Measurements from ENCODE around the gene UGT1A8. TPM values are rescaled to one million over a fixed set of nuclear protein-coding genes. Genes with fewer than 3 reads are reported as not detected.

UGT1A8 gene
- total and polyA plus RNA-seq, 2 donors (not counting 3 experiments of a cell fraction or from before 2014, with no cell fraction given) = not detected

DNA sequence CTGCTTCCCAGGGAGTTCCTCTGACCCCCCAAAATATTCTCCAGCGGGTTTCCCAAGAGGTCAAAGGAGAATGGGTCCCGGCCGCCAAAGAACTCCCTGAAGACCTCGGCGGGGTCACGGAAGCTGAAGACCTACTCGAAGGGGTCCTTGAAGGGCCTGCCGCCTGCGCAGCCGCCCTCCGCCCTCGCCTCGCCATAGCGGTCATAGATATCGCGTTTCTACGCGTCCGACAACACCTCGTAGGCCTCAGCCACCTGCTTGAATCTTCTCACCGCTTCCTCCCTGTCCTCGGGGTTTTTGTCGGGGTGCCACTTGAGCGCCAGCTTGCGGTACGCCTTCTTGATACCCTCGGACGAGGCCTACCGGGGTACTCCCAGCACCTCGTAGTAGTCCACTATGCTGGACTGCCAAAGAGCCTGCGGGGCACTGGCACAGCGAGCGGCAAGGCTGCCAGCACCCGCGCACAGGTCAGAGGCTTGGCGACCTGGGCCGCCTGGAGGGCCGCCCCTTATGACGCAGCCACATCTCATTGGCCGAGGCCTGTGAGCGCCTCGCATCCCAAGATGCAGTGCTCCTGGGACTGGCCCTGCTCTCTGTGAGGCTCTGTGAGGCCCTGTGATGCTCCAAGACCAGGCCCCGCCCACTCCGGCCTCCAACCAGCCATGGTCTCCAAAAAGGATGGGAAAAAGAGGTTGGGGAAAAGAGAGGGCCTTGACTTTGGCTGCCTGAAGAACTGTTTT is 137.6 kb downstream of the UGT1A8 start:
- BruUV-seq (replicated peaks) = no TSS peak
- H4K20me1 ChIP-seq (replicated peaks; ENCODE audit: control insufficient read depth, extremely low read depth, insufficient read depth, low read length) = no peaks in the 10 kb centered on the region
- no peak for FAIRE-seq
- no peaks in the 10 kb centered on the region for H3K4me1 ChIP-seq (ENCODE audit: control insufficient read depth, extremely low read depth, insufficient read depth, low read length)
- POLR2A ChIA-PET = no interaction called here
- TF ChIP-seq POLR2A (IDR thresholded peaks at IDR 0.05; ENCODE audit: low read depth, low read length) (no peak), GATA2 (IDR thresholded peaks at IDR 0.05; ENCODE audit: insufficient read depth, insufficient read length, low read depth, low read length) (no peak), FOS (IDR thresholded peaks at IDR 0.05; ENCODE audit: borderline replicate concordance, insufficient read depth, low read length) (no peak), EZH2 (IDR thresholded peaks at IDR 0.05; ENCODE audit: borderline replicate concordance, low read depth, low read length, severe bottlenecking) (no peak), JUN (IDR thresholded peaks at IDR 0.05; ENCODE audit: borderline replicate concordance, insufficient read depth, insufficient read length, low read depth) (no peak), POLR2AphosphoS5 (IDR thresholded peaks at IDR 0.05; ENCODE audit: insufficient read depth, low read depth, low read length) (no peak), MYC (IDR thresholded peaks at IDR 0.05; ENCODE audit: low read depth, low read length) (no peak)
- TF ChIP-seq, protein P1, sequence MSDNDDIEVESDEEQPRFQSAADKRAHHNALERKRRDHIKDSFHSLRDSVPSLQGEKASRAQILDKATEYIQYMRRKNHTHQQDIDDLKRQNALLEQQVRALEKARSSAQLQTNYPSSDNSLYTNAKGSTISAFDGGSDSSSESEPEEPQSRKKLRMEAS (IDR thresholded peaks at IDR 0.05; ENCODE audit: insufficient read depth, insufficient read length) = no peak
- TF ChIP-seq, protein P2, sequence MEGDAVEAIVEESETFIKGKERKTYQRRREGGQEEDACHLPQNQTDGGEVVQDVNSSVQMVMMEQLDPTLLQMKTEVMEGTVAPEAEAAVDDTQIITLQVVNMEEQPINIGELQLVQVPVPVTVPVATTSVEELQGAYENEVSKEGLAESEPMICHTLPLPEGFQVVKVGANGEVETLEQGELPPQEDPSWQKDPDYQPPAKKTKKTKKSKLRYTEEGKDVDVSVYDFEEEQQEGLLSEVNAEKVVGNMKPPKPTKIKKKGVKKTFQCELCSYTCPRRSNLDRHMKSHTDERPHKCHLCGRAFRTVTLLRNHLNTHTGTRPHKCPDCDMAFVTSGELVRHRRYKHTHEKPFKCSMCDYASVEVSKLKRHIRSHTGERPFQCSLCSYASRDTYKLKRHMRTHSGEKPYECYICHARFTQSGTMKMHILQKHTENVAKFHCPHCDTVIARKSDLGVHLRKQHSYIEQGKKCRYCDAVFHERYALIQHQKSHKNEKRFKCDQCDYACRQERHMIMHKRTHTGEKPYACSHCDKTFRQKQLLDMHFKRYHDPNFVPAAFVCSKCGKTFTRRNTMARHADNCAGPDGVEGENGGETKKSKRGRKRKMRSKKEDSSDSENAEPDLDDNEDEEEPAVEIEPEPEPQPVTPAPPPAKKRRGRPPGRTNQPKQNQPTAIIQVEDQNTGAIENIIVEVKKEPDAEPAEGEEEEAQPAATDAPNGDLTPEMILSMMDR (IDR thresholded peaks at IDR 0.05; ENCODE audit: extremely low read depth in 1 of 2, insufficient read depth in 1 of 2, low read depth in 1 of 2, low read length in 2 of 2) = no peak
- H3K9ac ChIP-seq (replicated peaks; ENCODE audit: extremely low read depth, insufficient read depth, low read length) = no peak overlapping the region
- no peak overlapping the region for H3K4me3 ChIP-seq (replicated peaks in 1 of 3; ENCODE audit: insufficient read depth in 1 of 3, low read depth in 1 of 3, low read length in 3 of 3)
- no peak overlapping the region for H3K4me2 ChIP-seq (ENCODE audit: insufficient read depth, low read length)
- CTCF ChIA-PET = no interaction called here
- no peaks in the 10 kb centered on the region for H3K9me3 ChIP-seq (replicated peaks; ENCODE audit: control insufficient read depth, insufficient read depth, low read length)
- DNase-seq (ENCODE audit: low read depth, low spot score) = no peak
- no peaks in the 10 kb centered on the region for H3K79me2 ChIP-seq (ENCODE audit: control insufficient read depth, insufficient read depth, low read length)
- H3K27me3 ChIP-seq (ENCODE audit: control insufficient read depth in 2 of 2, insufficient read depth in 2 of 2, low read length in 2 of 2) = no peaks in the 10 kb centered on the region
- H2AFZ ChIP-seq (ENCODE audit: low read depth, low read length) = no peak overlapping the region
- no peaks in the 10 kb centered on the region for H3K36me3 ChIP-seq (ENCODE audit: control insufficient read depth in 2 of 2, extremely low read depth in 1 of 2, insufficient read depth in 2 of 2, low read length in 2 of 2)
- dilution Hi-C loops (cut with MboI; ENCODE audit: extremely low pct_ligation_motif_present, low sequenced_read_pairs) = no loop called here
- intact Hi-C loops (cut with micrococcal nuclease) = no loop called here
- no peaks in the 10 kb centered on the region for H3K9me1 ChIP-seq (replicated peaks; ENCODE audit: control insufficient read depth, extremely low read depth, insufficient read depth, low read length)
- H3K27ac ChIP-seq (ENCODE audit: insufficient read depth, low read depth, low read length) = no peak overlapping the region

Data from endothelial cell of umbilical vein (primary cell).